ENCODE results near the gene NRDC.

DNA sequence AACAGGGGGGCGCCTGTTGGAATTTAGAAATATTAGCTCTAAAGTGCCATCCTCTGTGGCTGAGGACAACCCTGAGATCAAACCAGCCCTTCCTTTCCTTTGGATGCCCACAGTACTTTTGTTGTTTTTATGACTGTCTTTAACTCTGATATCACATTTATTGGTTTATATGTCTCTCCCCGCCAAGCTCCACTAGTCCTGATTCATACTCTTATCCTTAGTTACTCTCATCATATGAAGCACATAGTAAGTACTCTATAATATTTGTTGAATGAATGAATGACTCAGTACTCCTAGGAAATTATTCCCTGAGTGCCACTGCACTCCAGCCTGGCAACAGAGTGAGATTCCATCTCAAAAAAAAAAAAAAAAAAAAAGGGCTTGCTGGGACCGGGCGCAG is 22.6 kb upstream of the NRDC start:
- TF ChIP-seq JUND (IDR thresholded peaks at IDR 0.05) (no peak), ELF1 (IDR thresholded peaks at IDR 0.05; ENCODE audit: borderline replicate concordance, low read depth) (no peak), EZH2 (IDR thresholded peaks at IDR 0.05) (no peak)
